Stimulated activated CD4-positive, alpha-beta T cell treated with anti-CD3 and anti-CD28 coated beads, Interleukin-4, amount 100 ng/mL, for 1 hour (primary cell): ENCODE data around the gene ANO4.

ENCODE experiments used
- DNase-seq: peaks from one replicate; pipeline ENCODE4 v3.0.0-alpha.2; 2020

ANO4 gene

DNA sequence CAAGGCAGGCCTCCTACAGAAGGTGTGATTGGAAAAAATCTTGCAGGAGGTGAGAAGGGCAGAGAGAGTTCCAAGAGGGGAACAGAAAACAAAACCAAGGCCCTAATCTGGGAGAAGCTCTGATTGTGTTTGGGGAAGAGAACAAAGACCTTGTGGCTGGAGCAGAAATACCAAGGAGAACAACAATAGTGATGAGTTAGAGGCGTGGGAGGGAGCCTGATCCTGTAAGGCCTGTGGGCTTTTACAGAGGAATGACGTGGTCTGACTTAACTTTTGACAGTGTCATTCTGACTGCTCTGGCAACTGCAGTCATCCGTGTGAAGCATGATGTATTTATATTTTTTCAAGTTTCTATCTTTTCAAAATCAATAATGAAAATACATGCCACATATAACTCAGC, 200.6 kb downstream of the ANO4 start:
- DNase-seq = no peak

- DNase-seq = no peak
Observed at GRCh38 chr12:100995771-100996170, 201.2 kb downstream of the ANO4 start.

- DNase-seq = no peak
Observed at GRCh38 chr12:101001669-101002068, 207.1 kb downstream of the ANO4 start.

DNA sequence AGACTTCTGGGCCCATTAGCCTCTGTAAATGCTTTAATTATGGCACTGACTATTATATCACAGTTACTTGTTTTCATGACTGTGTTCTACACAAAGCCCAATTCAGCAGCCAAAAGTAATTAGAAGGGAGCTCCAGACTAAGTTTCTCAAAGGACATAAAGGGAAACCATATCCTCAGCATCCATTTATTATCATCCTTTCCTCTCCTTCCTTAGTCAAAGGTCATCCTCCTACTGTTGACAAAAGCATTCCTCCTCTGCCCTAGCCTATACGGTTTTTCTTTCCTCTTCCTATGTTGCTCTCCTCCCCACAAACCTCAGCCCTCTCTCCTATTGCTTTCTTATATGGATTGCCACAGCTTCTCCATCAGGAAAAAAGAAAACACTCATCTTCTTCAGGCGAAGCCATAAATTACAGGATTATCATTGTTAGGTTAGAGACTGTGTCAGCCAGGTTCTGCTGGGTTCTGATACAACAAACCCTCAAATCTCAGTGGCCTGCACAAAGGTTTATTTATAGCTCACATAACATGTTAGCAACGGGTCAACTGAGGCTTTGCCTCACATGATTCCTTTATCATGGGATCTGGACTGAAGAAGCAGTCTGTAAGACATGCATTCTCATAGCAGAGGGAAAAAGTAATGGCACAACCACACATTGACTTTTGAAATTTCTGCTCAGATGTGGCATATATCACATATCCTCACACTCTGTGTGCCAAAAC, 208.3 kb downstream of the ANO4 start:
- DNase-seq = no peak

DNA sequence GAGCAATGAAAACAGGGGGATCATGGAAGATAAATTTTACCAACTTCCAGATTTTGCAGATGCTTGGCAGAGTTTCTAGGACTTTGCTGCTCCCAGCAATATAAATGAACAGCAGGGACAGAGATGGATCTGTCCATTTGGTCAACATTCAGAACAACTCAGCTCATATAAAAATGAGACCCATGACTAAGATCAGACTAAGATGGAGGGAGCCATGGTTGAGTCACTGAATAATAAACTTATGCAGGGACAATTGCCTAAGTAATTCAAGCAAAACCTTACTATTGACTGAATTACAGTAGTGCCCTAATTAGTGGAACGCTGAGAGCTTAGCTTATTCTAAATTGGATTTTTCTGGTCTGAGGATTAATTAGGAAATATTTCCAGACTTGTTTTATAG, 210.3 kb downstream of the ANO4 start:
- DNase-seq = no peak

DNA sequence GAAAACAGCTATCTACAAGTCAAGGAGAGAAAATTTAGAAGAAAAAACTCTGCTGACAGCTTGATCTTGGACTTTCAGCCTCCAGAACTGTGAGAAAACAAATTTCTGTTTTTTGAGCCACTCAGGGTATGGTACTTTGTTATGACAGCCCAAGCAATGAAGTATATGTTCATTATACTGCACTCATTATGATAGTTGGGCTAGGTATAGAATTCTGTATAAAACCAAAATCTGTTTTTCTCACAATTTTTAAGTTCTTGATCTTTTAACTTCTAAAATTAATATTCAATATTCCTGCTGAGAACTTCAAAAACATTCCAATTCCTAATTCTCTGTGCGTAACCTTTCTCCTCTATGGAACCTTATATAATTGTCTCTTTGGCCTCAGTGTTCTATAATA, 214.7 kb downstream of the ANO4 start:
- DNase-seq = no peak

DNA sequence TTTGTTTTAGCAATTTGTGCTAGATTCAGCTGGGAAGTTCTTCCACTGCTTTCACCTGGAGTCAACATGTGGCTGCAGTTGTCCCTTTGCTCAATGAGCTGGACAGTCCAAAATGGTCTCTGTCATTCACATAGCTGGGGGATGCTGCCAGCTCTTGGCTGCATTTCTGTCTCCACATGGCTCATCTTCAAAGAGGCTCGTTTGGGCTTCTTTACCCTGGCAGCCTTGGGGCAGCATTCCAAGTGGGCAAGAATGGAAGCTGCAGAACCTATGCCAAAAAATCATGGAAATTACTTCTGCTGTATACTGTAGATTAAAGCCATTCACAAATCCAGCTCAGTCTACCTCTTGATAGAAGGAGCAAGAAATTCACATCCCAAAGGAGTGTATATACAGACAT, 216.3 kb downstream of the ANO4 start:
- DNase-seq = no peak

GRCh38 chr12:101013993-101014392, 219.4 kb downstream of the ANO4 start:
- DNase-seq = no peak

DNA sequence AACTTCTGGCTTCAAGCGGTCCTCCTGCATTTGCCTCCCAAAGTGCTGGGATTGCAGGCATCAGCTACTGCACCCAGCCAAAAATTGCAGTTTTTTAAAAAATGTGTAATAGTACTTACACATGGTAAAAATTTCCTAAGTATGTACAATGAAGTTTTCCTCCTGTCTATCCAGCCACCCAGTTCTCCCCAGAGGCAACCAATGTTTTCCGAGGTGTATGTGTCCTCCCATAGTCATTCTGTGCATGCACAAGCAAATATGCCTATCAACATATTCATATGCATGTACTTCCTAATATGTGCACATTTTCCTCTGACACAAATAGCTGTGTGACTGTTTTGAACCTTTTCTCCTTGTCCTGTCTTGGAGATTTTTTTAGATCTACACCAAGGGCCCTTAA, 220.5 kb downstream of the ANO4 start:
- DNase-seq = no peak

GRCh38 chr12:101018540-101018939, 224.0 kb downstream of the ANO4 start:
- DNase-seq = no peak

GRCh38 chr12:101019201-101019600, 224.6 kb downstream of the ANO4 start:
- no peak for DNase-seq

GRCh38 chr12:101019667-101020066, 225.1 kb downstream of the ANO4 start:
- no peak for DNase-seq

DNA sequence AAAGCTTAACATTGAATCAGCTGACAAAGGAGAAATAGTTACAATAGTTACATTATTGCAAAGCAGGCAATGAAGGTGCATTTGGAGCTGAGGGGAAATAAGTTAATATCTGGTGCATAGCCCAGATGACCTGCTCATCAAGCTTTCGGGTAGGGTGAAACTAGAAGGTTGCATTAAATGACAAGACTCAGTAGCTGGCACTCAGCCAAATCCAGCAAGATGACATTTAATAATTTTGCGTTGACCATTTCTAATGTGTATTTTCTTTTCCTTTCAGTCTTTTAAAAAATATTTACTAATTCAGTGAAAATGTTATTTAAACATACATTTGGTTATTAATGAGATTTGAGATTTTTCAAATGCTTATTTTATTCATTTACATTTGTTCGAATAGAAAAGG, 226.9 kb downstream of the ANO4 start:
- DNase-seq = no peak

- DNase-seq = no peak
Observed at GRCh38 chr12:101021911-101022388, 227.4 kb downstream of the ANO4 start.

GRCh38 chr12:101027200-101027599, 232.6 kb downstream of the ANO4 start:
- no peak for DNase-seq

DNA sequence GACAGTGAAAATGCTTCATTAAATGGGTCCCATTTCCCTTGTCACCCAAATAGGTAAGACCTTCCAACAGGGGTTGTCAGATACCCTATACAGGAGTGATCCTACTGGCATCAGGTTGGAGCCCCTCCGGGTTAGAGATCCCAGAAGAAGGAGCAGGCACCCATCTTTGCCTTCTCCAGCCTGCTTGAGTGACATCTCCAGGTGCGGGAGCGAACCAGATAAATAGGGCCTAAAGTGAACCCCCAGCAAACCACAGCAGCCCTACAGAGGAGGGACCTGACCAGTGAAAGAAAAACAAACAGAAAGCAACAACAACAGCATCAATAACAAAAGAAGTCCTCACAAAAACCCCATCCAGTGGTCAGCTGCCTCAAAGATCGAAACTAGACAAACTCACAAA, 233.2 kb downstream of the ANO4 start:
- DNase-seq = no peak

DNA sequence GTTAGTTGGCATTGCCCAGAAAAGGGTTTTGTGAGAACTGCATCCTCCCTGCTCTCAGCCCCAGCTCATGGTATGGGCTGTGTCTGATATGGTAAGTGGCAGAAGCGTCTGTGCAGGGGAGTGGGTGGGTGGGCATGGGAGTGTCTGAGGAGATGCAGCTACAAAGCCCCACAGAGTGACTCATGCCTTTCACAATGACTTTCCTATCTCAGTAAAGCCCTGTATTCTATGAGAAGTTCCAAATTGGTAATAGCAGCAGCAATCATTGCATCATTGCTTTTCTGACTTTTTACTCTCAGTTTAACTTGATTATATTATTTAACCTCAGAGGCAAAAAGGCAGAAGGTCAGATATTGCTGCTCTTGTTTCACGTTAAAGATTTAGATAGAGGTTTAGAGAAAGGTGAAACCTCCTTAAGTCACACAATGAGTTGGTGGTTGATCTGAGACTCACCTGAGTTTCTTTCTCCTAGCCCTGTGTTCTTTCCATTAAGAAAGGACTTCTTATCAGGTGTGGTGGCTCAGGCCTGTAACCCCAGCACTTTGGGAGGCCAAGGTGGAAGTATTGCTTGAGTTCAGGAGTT, 243.8 kb downstream of the ANO4 start:
- no peak for DNase-seq

DNA sequence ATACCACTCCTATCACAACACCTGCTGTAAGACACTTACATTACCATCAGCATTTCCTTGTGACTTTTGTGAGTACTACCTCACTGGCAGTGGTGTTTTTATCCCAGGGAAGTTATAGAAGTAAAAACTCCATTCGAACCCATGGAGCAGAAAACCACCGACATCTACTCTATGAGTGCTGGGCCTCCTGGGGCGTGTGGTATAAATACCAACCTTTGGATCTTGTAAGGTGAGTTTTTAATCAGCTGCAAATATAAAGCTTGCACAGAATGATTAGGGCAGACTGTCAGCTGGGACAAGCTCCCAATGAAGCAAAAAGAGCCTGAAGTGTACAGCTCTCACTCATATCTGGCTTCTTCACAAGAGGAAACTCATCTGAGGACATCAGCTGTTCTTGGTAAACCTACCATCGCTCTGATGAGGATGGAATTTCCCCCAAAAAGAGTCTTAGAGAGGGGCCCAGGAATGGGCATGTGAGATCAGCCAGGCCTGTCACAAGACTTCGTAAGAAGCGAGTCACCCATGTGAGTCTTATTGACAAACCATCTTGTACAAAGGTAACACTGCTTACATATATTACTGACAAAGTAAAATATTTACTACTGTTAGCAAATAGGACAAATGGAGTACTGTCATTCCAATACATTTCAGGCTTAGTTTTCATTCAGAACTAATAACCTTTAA, 245.4 kb downstream of the ANO4 start:
- DNase-seq = no peak

DNA sequence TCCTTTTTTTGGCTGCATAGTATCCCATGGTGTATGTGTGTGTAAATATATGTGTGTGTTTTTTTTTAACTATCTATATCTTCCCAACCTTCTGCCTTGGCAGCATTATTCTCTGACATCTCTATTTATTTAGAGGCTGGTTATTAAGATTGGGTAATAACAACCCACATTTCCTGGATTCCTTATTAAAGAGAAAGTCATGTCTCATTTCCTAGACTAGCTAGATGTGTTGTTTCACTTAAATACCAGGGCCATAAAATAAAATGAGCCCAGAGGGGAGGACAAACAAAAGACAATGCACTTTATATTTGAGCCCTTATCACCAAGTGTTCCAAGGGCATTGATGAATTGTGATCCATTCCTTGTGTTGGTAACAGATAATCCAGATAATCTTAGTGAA, 246.4 kb downstream of the ANO4 start:
- DNase-seq = no peak

DNA sequence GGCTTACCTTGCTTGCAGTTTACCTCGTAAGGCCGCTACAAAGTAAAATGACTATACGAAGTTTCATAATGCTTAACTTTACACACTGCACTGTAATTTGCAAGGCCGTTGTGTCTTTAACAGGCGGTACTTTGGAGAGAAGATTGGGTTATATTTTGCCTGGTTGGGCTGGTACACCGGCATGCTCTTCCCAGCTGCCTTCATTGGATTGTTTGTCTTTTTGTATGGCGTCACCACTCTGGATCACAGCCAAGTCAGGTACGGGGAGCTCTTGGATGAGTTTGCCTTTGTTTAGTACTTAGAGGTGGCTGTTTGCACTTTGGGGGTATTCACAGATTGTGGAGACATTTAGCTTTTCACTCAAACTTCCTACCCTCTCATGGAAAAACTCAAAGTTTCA, 247.6 kb downstream of the ANO4 start:
- DNase-seq = no peak

DNA sequence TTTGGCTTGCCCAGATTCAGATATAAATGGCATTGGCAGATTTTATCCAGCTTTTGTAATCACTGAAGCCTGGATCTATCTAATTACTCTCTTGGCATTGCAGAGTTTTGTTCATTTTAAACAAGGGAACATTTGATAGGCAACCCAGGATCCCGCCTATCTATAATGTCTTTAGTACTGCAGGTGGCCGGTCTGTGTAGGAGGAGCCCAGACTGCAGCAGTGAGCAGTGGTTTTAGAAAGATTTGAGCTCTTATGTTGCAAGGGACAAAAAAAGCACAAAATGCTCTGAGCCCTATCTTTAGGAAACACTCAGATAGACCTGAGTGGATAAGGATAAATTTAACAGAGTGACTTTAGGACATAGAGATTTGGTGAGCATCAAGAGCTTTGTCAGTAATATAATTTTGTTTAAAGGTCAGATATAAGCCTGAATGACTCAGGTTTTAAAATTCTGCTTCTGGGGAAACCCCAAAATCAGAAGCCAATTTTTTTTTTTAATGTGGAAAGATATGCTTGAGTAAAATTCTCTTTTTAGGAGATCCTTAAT, 250.0 kb downstream of the ANO4 start:
- no peak for DNase-seq

DNA sequence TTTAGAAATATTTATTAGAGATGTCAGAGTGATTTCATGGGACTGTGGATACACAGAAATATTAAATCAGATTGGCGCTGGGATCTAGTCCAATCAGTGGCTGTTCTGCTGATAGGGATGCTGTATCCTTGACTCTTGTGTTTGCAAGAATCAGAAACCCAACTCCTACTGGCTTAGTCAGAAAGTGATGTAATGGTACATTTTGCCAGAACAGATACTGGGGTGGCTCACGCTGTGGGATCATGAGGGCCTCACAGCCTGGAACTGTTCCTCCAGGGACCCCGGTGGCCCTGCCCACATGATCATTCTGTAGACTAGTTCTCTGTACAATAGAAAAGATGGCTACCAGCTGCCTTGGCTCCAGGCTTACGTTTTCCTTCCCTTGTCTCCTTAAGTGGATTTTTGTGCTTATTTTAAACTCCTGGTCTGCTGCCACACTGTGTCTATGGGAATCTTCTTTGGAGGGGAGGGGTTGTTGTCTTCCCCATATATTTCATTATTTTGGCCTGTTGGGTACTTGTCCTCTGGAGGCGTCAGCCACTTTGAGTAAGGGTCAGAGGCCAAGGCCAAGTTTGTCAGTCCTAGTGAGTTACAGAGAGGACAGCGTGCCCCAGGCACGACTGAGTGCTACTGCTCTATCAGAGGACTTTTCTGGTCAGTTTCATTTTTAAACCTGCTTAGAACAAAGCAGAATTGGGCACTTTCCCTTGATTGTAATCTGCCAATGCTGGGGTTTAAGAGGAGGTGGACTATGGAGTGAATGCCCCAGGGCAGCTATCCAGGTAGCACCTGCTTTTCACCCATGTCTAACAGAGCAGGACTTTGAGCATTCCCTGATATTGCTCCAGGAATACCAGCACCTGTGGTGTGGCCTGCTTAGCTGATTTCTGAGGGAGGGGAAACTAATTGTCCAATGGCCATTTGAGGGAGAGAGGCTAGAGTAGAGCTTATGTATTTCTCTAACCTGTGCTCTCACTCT, 251.2 kb downstream of the ANO4 start:
- no peak for DNase-seq

- DNase-seq = no peak
Observed at GRCh38 chr12:101047652-101048051, 253.1 kb downstream of the ANO4 start.
